Neural cell (in vitro differentiated cells): ENCODE data around the gene SF3B1.

Source experiments
- CTCF ChIP-seq: fragments of 450-650 bp; IDR thresholded peaks from 2 replicates; pipeline ENCODE4 v1.5.1; 2014; ENCODE audit warnings: antibody characterized with exemption, mild to moderate bottlenecking, moderate library complexity; ENCODE audit not compliant: poor library complexity, severe bottlenecking
- EZH2 ChIP-seq: fragments of 200-600, 300-800 bp; shearing (Covaris generic), sonication (generic); IDR thresholded peaks from 2 replicates; pipeline ENCODE4 v1.6.1; 2014; ENCODE audit warnings: antibody characterized with exemption, low read length, borderline replicate concordance, mild to moderate bottlenecking; ENCODE audit not compliant: insufficient read depth, poor library complexity, severe bottlenecking

GRCh38 chr2:197359859-197360258 lies 75.0 kb downstream of the SF3B1 start:
- TF ChIP-seq EZH2 = no peak
- no peak for TF ChIP-seq CTCF
